Ascending aorta (tissue), 2 donors: ENCODE results near the gene SYVN1. TPM values are rescaled to one million over a fixed set of nuclear protein-coding genes. Genes with fewer than 3 reads are reported as not detected.

Experiments used
- DNase-seq, 2 donors: peaks; one replicate each; pipeline ENCODE4 v3.0.0-alpha.2; 2019; ENCODE audit warnings: low spot score in 2 of 2
- H3K27ac ChIP-seq, 2 donors: fragments of 200-600 bp; sonication (generic); one replicate each; pipeline ENCODE4 v1.5.1; 2016 to 2017; ENCODE audit warnings: mild to moderate bottlenecking in 1 of 2
- H3K27me3 ChIP-seq: fragments of 200-600 bp; sonication (generic); one replicate; pipeline ENCODE4 v1.5.1; 2017
- H3K36me3 ChIP-seq, 2 donors: fragments of 200-600 bp; sonication (generic); one replicate each; pipeline ENCODE4 v1.5.1; 2016
- H3K4me1 ChIP-seq, 2 donors: fragments of 200-600 bp; sonication (generic); one replicate each; pipeline ENCODE4 v1.5.1; 2016 to 2017; ENCODE audit warnings: mild to moderate bottlenecking in 1 of 2
- H3K4me3 ChIP-seq, 2 donors: fragments of 200-600 bp; sonication (generic); one replicate each; pipeline ENCODE4 v1.5.1; 2016 to 2017; ENCODE audit warnings: mild to moderate bottlenecking in 1 of 2
- H3K9me3 ChIP-seq, 2 donors: fragments of 200-600 bp; sonication (generic); one replicate each; pipeline ENCODE4 v1.5.1; 2016
- intact Hi-C: fragments of 100-400 bp; cut with DNase I; formaldehyde crosslinking; loops from one replicate; pipeline ENCODE4 v1.15.1; 2023
- total RNA-seq: library from RNA; depleted of rRNA; stranded (reverse); fragments of >200 nt; gene quantifications from one replicate; pipeline ENCODE4 v1.1.0, GENCODE V29; 2016
- TF ChIP-seq, protein P1 (sequence below), 3 experiments: fragments of 200-600 bp in 2 of 3; fragments of 450-650 bp in 1 of 3; sonication (generic) in 2 of 3; IDR thresholded peaks; one replicate each; pipeline ENCODE4 v1.5.1; 2016 to 2019; ENCODE audit warnings: antibody characterized with exemption in 3 of 3, mild to moderate bottlenecking in 1 of 3, moderate library complexity in 1 of 3

Gene SYVN1
- total RNA-seq, 1 donor from 2014 or later, result 229 TPM

DNA sequence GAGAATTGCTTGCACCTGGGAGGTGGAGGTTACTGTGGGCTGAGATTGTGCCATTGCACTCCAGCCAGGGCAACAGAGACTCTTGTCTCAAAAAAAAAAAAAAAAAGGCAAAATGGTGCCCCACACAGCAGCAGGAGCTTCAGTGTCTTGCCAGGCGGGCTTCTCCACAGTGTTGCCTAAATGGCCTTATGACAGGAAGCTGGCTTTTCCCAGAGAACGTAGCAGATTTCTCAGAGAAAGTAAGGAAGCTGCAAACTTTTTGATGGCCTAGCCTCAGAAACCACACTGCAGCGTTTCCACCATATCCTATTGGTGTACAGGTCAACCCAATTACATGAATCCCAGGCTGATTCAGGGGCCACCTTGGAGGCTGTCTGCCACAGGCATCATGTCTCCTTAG lies 23.0 kb upstream of the SYVN1 start:
- H3K9me3 ChIP-seq, result no peaks in the 10 kb centered on the region
- H3K4me1 ChIP-seq, result no peaks in the 10 kb centered on the region
- intact Hi-C loops, result no loop called here
- H3K4me3 ChIP-seq, result no peak overlapping the region
- H3K27ac ChIP-seq, result no peak overlapping the region
- TF ChIP-seq, protein P1, sequence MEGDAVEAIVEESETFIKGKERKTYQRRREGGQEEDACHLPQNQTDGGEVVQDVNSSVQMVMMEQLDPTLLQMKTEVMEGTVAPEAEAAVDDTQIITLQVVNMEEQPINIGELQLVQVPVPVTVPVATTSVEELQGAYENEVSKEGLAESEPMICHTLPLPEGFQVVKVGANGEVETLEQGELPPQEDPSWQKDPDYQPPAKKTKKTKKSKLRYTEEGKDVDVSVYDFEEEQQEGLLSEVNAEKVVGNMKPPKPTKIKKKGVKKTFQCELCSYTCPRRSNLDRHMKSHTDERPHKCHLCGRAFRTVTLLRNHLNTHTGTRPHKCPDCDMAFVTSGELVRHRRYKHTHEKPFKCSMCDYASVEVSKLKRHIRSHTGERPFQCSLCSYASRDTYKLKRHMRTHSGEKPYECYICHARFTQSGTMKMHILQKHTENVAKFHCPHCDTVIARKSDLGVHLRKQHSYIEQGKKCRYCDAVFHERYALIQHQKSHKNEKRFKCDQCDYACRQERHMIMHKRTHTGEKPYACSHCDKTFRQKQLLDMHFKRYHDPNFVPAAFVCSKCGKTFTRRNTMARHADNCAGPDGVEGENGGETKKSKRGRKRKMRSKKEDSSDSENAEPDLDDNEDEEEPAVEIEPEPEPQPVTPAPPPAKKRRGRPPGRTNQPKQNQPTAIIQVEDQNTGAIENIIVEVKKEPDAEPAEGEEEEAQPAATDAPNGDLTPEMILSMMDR (IDR thresholded peaks at IDR 0.05), result no peak
- no peak for DNase-seq
- no peaks in the 10 kb centered on the region for H3K27me3 ChIP-seq
- no peaks in the 10 kb centered on the region for H3K36me3 ChIP-seq

DNA sequence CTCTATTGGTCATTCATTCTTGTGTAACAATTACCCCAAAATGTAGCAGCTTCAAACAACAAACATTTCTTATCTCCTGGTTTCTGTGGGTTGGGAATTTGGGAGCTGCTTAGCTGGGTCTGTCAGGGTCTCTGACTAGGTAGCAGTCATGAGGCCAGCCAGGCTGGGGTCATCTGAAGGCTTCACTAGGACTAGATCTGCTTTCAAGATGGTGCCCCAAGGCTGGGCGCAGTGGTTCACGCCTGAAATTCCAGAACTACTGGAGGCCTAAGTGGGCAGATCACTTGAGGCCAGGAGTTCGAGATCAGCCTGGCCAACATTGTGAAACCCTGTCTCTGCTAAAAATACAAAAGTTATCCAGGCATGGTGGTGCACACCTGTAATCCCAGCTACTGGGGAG lies 22.6 kb upstream of the SYVN1 start:
- H3K27ac ChIP-seq, result no peak overlapping the region
- no peak overlapping the region for H3K4me3 ChIP-seq
- no peaks in the 10 kb centered on the region for H3K36me3 ChIP-seq
- H3K4me1 ChIP-seq, result no peaks in the 10 kb centered on the region
- intact Hi-C loops, result no loop called here
- no peaks in the 10 kb centered on the region for H3K9me3 ChIP-seq
- DNase-seq, result peak in 1 of 2 donors; percentile 57
- H3K27me3 ChIP-seq, result no peaks in the 10 kb centered on the region
- TF ChIP-seq, protein P1 (IDR thresholded peaks at IDR 0.05), result no peak

DNA sequence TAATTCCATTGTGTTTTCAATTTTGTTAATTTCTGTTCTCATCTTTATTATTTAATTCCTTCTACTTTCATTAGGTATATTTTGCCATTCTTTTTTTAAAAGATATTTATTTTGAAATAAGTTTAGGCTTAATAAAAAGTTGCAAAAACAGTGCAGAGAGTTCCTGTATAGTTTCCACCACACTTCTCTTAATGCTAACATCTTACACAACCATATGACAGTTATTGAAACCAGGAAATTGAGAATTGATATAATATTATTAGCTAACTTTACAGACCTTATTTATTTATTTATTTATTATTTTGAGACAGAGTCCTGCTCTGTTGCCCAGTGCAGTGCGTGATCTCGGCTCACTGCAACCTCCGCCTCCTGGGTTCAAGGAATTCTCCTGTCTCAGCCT lies 21.9 kb upstream of the SYVN1 start:
- H3K9me3 ChIP-seq, result no peaks in the 10 kb centered on the region
- intact Hi-C loops, result no loop called here
- no peak overlapping the region for H3K4me3 ChIP-seq
- H3K4me1 ChIP-seq, result no peaks in the 10 kb centered on the region
- TF ChIP-seq, protein P1 (IDR thresholded peaks at IDR 0.05), result no peak
- H3K27ac ChIP-seq, result no peak overlapping the region
- no peaks in the 10 kb centered on the region for H3K36me3 ChIP-seq
- H3K27me3 ChIP-seq, result no peaks in the 10 kb centered on the region
- DNase-seq, result no peak

DNA sequence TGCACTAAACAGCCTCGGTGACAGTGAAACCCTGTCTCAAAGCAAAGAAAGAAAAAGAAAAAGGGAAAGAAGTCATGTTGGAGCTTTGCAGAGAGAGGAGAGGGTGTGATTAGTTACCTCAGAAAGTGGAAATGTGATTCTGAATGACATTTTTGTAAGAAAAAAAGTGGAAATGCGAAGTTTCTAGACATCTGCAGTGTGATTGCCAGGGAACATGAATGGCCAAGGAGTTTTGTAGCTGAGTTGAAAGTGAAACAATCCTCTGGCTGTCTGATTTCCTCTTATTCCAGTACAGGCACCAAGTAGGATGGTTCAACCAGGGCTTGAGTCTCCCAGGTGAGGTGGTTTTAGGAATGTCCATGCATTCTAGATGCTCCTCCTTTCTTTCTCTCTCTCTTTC lies 17.8 kb upstream of the SYVN1 start:
- Histone ChIP-seq H3K4me3 (no peak overlapping the region), H3K4me1 (peaks cover 0 to 11% of the 10 kb centered on the region in 2 donors), H3K27ac (peak overlapping the region in 1 of 2 donors; percentile 6), H3K36me3 (no peaks in the 10 kb centered on the region), H3K27me3 (no peaks in the 10 kb centered on the region), H3K9me3 (no peaks in the 10 kb centered on the region)
- TF ChIP-seq, protein P1 (IDR thresholded peaks at IDR 0.05), result no peak
- no peak for DNase-seq
- intact Hi-C loops, result no loop called here

DNA sequence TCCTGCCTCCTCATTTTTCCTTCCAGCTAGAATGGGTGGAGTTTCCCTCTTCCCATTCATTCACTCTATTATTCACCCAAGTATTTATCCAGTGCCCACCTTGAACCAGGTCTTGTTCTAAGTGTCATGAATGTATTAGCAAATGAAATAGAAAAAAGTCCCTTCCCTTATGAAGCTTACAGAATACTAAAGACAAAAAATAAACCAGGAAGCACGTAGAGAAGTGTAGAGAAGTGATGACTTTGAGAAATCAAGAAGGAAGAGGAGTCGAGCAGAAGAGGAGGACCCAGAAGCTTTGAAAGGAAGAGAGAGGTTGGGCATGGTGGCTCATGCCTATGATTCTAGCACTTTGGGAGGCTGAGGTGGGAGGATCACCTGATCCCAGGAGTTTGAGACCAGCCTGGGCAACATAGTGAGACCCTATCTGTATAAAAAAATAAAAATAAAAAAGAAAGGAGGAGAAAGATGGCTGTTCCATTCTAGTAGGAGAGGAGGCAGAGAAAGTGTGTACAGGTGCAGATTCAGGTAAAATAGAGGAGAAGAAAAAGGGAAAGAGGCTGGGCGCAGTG lies 17.1 kb upstream of the SYVN1 start:
- peak in 1 of 2 donors; percentile 40 for DNase-seq
- H3K9me3 ChIP-seq, result no peaks in the 10 kb centered on the region
- intact Hi-C loops, result loop anchor here (2.0 kb wide), 1 partner anchor 17 kb away; the partner anchor contains the start of gene SYVN1

More for the DNA sequence above, 17.1 kb upstream of the SYVN1 start:
- peak overlapping the region; percentile 68 to 73 for H3K27ac ChIP-seq
- no peaks in the 10 kb centered on the region for H3K27me3 ChIP-seq
- no peak overlapping the region for H3K4me3 ChIP-seq
- peaks cover 0 to 11% of the 10 kb centered on the region in 2 donors for H3K4me1 ChIP-seq
- H3K36me3 ChIP-seq, result no peaks in the 10 kb centered on the region
- TF ChIP-seq, protein P1 (IDR thresholded peaks at IDR 0.05), result no peak
